ENCODE results near the gene N4BP2L2.

Gene N4BP2L2

GRCh38 chr13:32426191-32426989, 112.2 kb downstream of the N4BP2L2 start:
- Histone ChIP-seq H3K9ac (ENCODE audit: low read depth, low read length) (no peak overlapping the region), H3K27ac (ENCODE audit: low read depth, low read length) (no peak overlapping the region)

GRCh38 chr13:32425158-32425557, 113.4 kb downstream of the N4BP2L2 start:
- H3K27me3 ChIP-seq (ENCODE audit: control insufficient read depth, insufficient read depth, low read length): peaks cover 16% of the 10 kb centered on the region
- H3K4me1 ChIP-seq (ENCODE audit: control insufficient read depth, insufficient read depth, low read length): peaks cover 8% of the 10 kb centered on the region; the same call in 1 of the 2 replicates
- H3K36me3 ChIP-seq (ENCODE audit: control insufficient read depth, insufficient read depth, low read length): no peaks in the 10 kb centered on the region
- no peak overlapping the region for H3K4me3 ChIP-seq (ENCODE audit: low read depth, low read length)
- H3K9me3 ChIP-seq (ENCODE audit: control insufficient read depth, insufficient read depth, low read length): no peaks in the 10 kb centered on the region
- H3K27ac ChIP-seq (ENCODE audit: low read depth, low read length): no peak overlapping the region
- H3K9ac ChIP-seq (ENCODE audit: low read depth, low read length): no peak overlapping the region

More at GRCh38 chr13:32426191-32426989, 112.2 kb downstream of the N4BP2L2 start:
- Histone ChIP-seq H3K36me3 (ENCODE audit: control insufficient read depth, insufficient read depth, low read length) (no peaks in the 10 kb centered on the region), H3K27me3 (ENCODE audit: control insufficient read depth, insufficient read depth, low read length) (peaks cover 16% of the 10 kb centered on the region), H3K9me3 (ENCODE audit: control insufficient read depth, insufficient read depth, low read length) (no peaks in the 10 kb centered on the region), H3K4me3 (ENCODE audit: low read depth, low read length) (peak overlapping the region; percentile 82), H3K4me1 (ENCODE audit: control insufficient read depth, insufficient read depth, low read length) (peaks cover 8% of the 10 kb centered on the region; the same call in 1 of the 2 replicates)

- Histone ChIP-seq H3K27me3 (ENCODE audit: control insufficient read depth, insufficient read depth, low read length) (peaks cover 16% of the 10 kb centered on the region), H3K9me3 (ENCODE audit: control insufficient read depth, insufficient read depth, low read length) (no peaks in the 10 kb centered on the region), H3K36me3 (ENCODE audit: control insufficient read depth, insufficient read depth, low read length) (no peaks in the 10 kb centered on the region), H3K27ac (ENCODE audit: low read depth, low read length) (no peak overlapping the region), H3K4me3 (ENCODE audit: low read depth, low read length) (no peak overlapping the region), H3K4me1 (ENCODE audit: control insufficient read depth, insufficient read depth, low read length) (peaks cover 8% of the 10 kb centered on the region; the same call in 1 of the 2 replicates), H3K9ac (ENCODE audit: low read depth, low read length) (no peak overlapping the region)
These were observed 115.0 kb downstream of the N4BP2L2 start for GRCh38 chr13:32423592-32423991.

- H3K9me3 ChIP-seq (ENCODE audit: control insufficient read depth, insufficient read depth, low read length): peaks cover 4% of the 10 kb centered on the region
- no peak overlapping the region for H3K9ac ChIP-seq (ENCODE audit: low read depth, low read length)
- no peak overlapping the region for H3K4me3 ChIP-seq (ENCODE audit: low read depth, low read length)
- H3K36me3 ChIP-seq (ENCODE audit: control insufficient read depth, insufficient read depth, low read length): no peaks in the 10 kb centered on the region
- H3K27ac ChIP-seq (ENCODE audit: low read depth, low read length): no peak overlapping the region
- no peaks in the 10 kb centered on the region for H3K27me3 ChIP-seq (ENCODE audit: control insufficient read depth, insufficient read depth, low read length)
- 0 out of 2 replicates have a peak, but pooled peaks cover 4% of the 10 kb centered on the region for H3K4me1 ChIP-seq (ENCODE audit: control insufficient read depth, insufficient read depth, low read length)
These were observed 118.7 kb downstream of the N4BP2L2 start for GRCh38 chr13:32419862-32420261.

- H3K27me3 ChIP-seq (ENCODE audit: control insufficient read depth, insufficient read depth, low read length): no peaks in the 10 kb centered on the region
- H3K9me3 ChIP-seq (ENCODE audit: control insufficient read depth, insufficient read depth, low read length): peaks cover 4% of the 10 kb centered on the region
- H3K4me3 ChIP-seq (ENCODE audit: low read depth, low read length): no peak overlapping the region
- H3K9ac ChIP-seq (ENCODE audit: low read depth, low read length): no peak overlapping the region
- H3K36me3 ChIP-seq (ENCODE audit: control insufficient read depth, insufficient read depth, low read length): no peaks in the 10 kb centered on the region
- H3K4me1 ChIP-seq (ENCODE audit: control insufficient read depth, insufficient read depth, low read length): 0 out of 2 replicates have a peak, but pooled peaks cover 4% of the 10 kb centered on the region
- no peak overlapping the region for H3K27ac ChIP-seq (ENCODE audit: low read depth, low read length)
These were observed 120.6 kb downstream of the N4BP2L2 start for GRCh38 chr13:32417995-32418394.

- Histone ChIP-seq H3K9me3 (ENCODE audit: control insufficient read depth, insufficient read depth, low read length) (peaks cover 4% of the 10 kb centered on the region), H3K9ac (ENCODE audit: low read depth, low read length) (no peak overlapping the region), H3K27me3 (ENCODE audit: control insufficient read depth, insufficient read depth, low read length) (peaks cover 6% of the 10 kb centered on the region; the same call in 1 of the 2 replicates), H3K4me3 (ENCODE audit: low read depth, low read length) (no peak overlapping the region), H3K36me3 (ENCODE audit: control insufficient read depth, insufficient read depth, low read length) (no peaks in the 10 kb centered on the region), H3K4me1 (ENCODE audit: control insufficient read depth, insufficient read depth, low read length) (peaks cover 10% of the 10 kb centered on the region; the same call in 1 of the 2 replicates), H3K27ac (ENCODE audit: low read depth, low read length) (no peak overlapping the region)
These were observed 123.6 kb downstream of the N4BP2L2 start for GRCh38 chr13:32415019-32415418.

- Histone ChIP-seq H3K27ac (ENCODE audit: low read depth, low read length) (no peak overlapping the region), H3K4me3 (ENCODE audit: low read depth, low read length) (no peak overlapping the region), H3K36me3 (ENCODE audit: control insufficient read depth, insufficient read depth, low read length) (no peaks in the 10 kb centered on the region)
These were observed 124.0 kb downstream of the N4BP2L2 start for GRCh38 chr13:32414580-32414979.

GRCh38 chr13:32413284-32413683, 125.3 kb downstream of the N4BP2L2 start:
- Histone ChIP-seq H3K9me3 (ENCODE audit: control insufficient read depth, insufficient read depth, low read length) (peaks cover 3% of the 10 kb centered on the region), H3K4me3 (ENCODE audit: low read depth, low read length) (no peak overlapping the region), H3K4me1 (ENCODE audit: control insufficient read depth, insufficient read depth, low read length) (peaks cover 22% of the 10 kb centered on the region), H3K36me3 (ENCODE audit: control insufficient read depth, insufficient read depth, low read length) (no peaks in the 10 kb centered on the region), H3K9ac (ENCODE audit: low read depth, low read length) (no peak overlapping the region), H3K27ac (ENCODE audit: low read depth, low read length) (no peak overlapping the region), H3K27me3 (ENCODE audit: control insufficient read depth, insufficient read depth, low read length) (peaks cover 6% of the 10 kb centered on the region; the same call in 1 of the 2 replicates)

More at GRCh38 chr13:32414580-32414979, 124.0 kb downstream of the N4BP2L2 start:
- Histone ChIP-seq H3K4me1 (ENCODE audit: control insufficient read depth, insufficient read depth, low read length) (peaks cover 10% of the 10 kb centered on the region; the same call in 1 of the 2 replicates), H3K9me3 (ENCODE audit: control insufficient read depth, insufficient read depth, low read length) (peaks cover 4% of the 10 kb centered on the region), H3K27me3 (ENCODE audit: control insufficient read depth, insufficient read depth, low read length) (peaks cover 6% of the 10 kb centered on the region; the same call in 1 of the 2 replicates), H3K9ac (ENCODE audit: low read depth, low read length) (no peak overlapping the region)

GRCh38 chr13:32409561-32410421, 128.8 kb downstream of the N4BP2L2 start:
- Histone ChIP-seq H3K9ac (ENCODE audit: low read depth, low read length) (peak overlapping the region; percentile 24; the same call in 1 of the 2 replicates), H3K9me3 (ENCODE audit: control insufficient read depth, insufficient read depth, low read length) (no peaks in the 10 kb centered on the region), H3K4me1 (ENCODE audit: control insufficient read depth, insufficient read depth, low read length) (peaks cover 21% of the 10 kb centered on the region), H3K36me3 (ENCODE audit: control insufficient read depth, insufficient read depth, low read length) (no peaks in the 10 kb centered on the region), H3K27me3 (ENCODE audit: control insufficient read depth, insufficient read depth, low read length) (peaks cover 9% of the 10 kb centered on the region; the same call in 1 of the 2 replicates), H3K27ac (ENCODE audit: low read depth, low read length) (no peak overlapping the region), H3K4me3 (ENCODE audit: low read depth, low read length) (peak overlapping the region; percentile 58)

- Histone ChIP-seq H3K4me3 (ENCODE audit: low read depth, low read length) (no peak overlapping the region), H3K36me3 (ENCODE audit: control insufficient read depth, insufficient read depth, low read length) (no peaks in the 10 kb centered on the region), H3K27me3 (ENCODE audit: control insufficient read depth, insufficient read depth, low read length) (peaks cover 9% of the 10 kb centered on the region; the same call in 1 of the 2 replicates), H3K27ac (ENCODE audit: low read depth, low read length) (no peak overlapping the region), H3K9ac (ENCODE audit: low read depth, low read length) (no peak overlapping the region), H3K4me1 (ENCODE audit: control insufficient read depth, insufficient read depth, low read length) (peaks cover 21% of the 10 kb centered on the region), H3K9me3 (ENCODE audit: control insufficient read depth, insufficient read depth, low read length) (no peaks in the 10 kb centered on the region)
These were observed 129.6 kb downstream of the N4BP2L2 start for GRCh38 chr13:32409001-32409313.

All from HUES48 (cell line).